GM19193 (cell line): ENCODE results near the gene RGMA.

ENCODE experiments used
- POLR2A ChIP-seq: IDR thresholded peaks from 4 replicates; pipeline ENCODE4 v1.6.1; 2011; ENCODE audit not compliant: insufficient read depth, insufficient read length; ENCODE audit errors: extremely low read depth

RGMA gene

GRCh38 chr15:93073465-93073952, 15.5 kb downstream of the RGMA start:
- TF ChIP-seq POLR2A = no peak

- no peak for TF ChIP-seq POLR2A
Measured at GRCh38 chr15:93072411-93073394, 16.3 kb downstream of the RGMA start.

- no peak for TF ChIP-seq POLR2A
Measured at GRCh38 chr15:93072011-93072410, 17.0 kb downstream of the RGMA start.

GRCh38 chr15:93071469-93071936, 17.5 kb downstream of the RGMA start:
- no peak for TF ChIP-seq POLR2A

GRCh38 chr15:93070551-93071296, 18.3 kb downstream of the RGMA start:
- TF ChIP-seq POLR2A = no peak

- TF ChIP-seq POLR2A = no peak
Measured at GRCh38 chr15:93070132-93070531, 18.9 kb downstream of the RGMA start.

- no peak for TF ChIP-seq POLR2A
Measured at GRCh38 chr15:93068581-93069199, 20.3 kb downstream of the RGMA start.

- no peak for TF ChIP-seq POLR2A
Measured at GRCh38 chr15:93067649-93068085, 21.3 kb downstream of the RGMA start.

GRCh38 chr15:93066834-93067648, 22.0 kb downstream of the RGMA start:
- TF ChIP-seq POLR2A = no peak

GRCh38 chr15:93066224-93066681, 22.8 kb downstream of the RGMA start:
- TF ChIP-seq POLR2A = no peak

- no peak for TF ChIP-seq POLR2A
Measured at GRCh38 chr15:93065641-93066045, 23.4 kb downstream of the RGMA start.

GRCh38 chr15:93063796-93064690, 25.0 kb downstream of the RGMA start:
- no peak for TF ChIP-seq POLR2A

- TF ChIP-seq POLR2A = no peak
Measured at GRCh38 chr15:93063262-93063671, 25.7 kb downstream of the RGMA start.

GRCh38 chr15:93060336-93061248, 28.4 kb downstream of the RGMA start:
- no peak for TF ChIP-seq POLR2A
